Transverse colon (tissue), 4 donors: ENCODE results near the gene SMAP1. TPM values are rescaled to one million over a fixed set of nuclear protein-coding genes. Genes with fewer than 3 reads are reported as not detected.

ENCODE experiments used
- DNase-seq: peaks from one replicate; pipeline ENCODE4 v3.0.0-alpha.2; 2019
- H3K27ac ChIP-seq, 4 donors: fragments of 200-600 bp; sonication (generic); 2 replicates each; pipeline ENCODE4 v1.5.1; 2016 to 2018; ENCODE audit warnings: inconsistent platforms in 4 of 4
- H3K27me3 ChIP-seq: fragments of 200-600 bp; sonication (generic); 2 replicates; pipeline ENCODE4 v1.5.1; 2017; ENCODE audit warnings: inconsistent platforms
- H3K36me3 ChIP-seq, 4 donors: fragments of 200-600 bp; sonication (generic); 2 replicates each; pipeline ENCODE4 v1.5.1; 2017 to 2019; ENCODE audit warnings: inconsistent platforms in 4 of 4
- H3K4me1 ChIP-seq, 4 donors: fragments of 200-600 bp; sonication (generic); 2 replicates each; pipeline ENCODE4 v1.5.1; 2017 to 2020; ENCODE audit warnings: inconsistent platforms in 4 of 4
- H3K4me3 ChIP-seq, 4 donors: fragments of 200-600 bp; sonication (generic); 1 replicate in 1 of 4; 2 replicates in 3 of 4; pipeline versions ENCODE4 v1.5.1 to v1.6.1; 2017 to 2019; ENCODE audit warnings: inconsistent platforms in 4 of 4
- H3K9me3 ChIP-seq, 2 donors: fragments of 200-600 bp; sonication (generic); 2 replicates each; pipeline ENCODE4 v1.5.1; 2017 to 2019; ENCODE audit warnings: inconsistent platforms in 2 of 2
- EP300 ChIP-seq: sonication (generic); formaldehyde crosslinking; IDR thresholded peaks from one replicate; pipeline ENCODE4 v1.6.1; 2017; ENCODE audit warnings: antibody characterized with exemption, low read depth
- POLR2A ChIP-seq: fragments of 450-650 bp; IDR thresholded peaks from one replicate; pipeline ENCODE4 v1.6.1; 2016; ENCODE audit warnings: antibody characterized with exemption, mild to moderate bottlenecking, moderate library complexity
- POLR2AphosphoS5 ChIP-seq, 3 donors: sonication (generic); formaldehyde crosslinking; IDR thresholded peaks; one replicate each; pipeline ENCODE4 v1.6.1; 2016; ENCODE audit warnings: antibody characterized with exemption in 3 of 3
- WGBS, 2 donors: methylation state at CpG; one replicate each; pipeline ENCODE4 v1.1.5; 2018; ENCODE audit warnings: low coverage in 1 of 2; 5-methylcytosine and 5-hydroxymethylcytosine counted together
- in situ Hi-C, 4 donors: fragments of 200-750 bp; cut with MboI; loops; one replicate each; pipeline versions ENCODE4 v1.15.0 to v1.15.1; 2017; ENCODE audit warnings: low sequenced_read_pairs in 3 of 4, low pct_ligation_motif_present in 1 of 4, low pct_unique_long_range_greater_than_20kb in 1 of 4
- intact Hi-C: fragments of 100-400 bp; cut with DNase I; formaldehyde crosslinking; loops from one replicate; pipeline ENCODE4 v1.15.1; 2023; ENCODE audit warnings: low total_unique reads
- total RNA-seq, 4 donors: library from RNA; depleted of rRNA; stranded (reverse); fragments of >200 nt; gene quantifications; one replicate each; pipeline ENCODE4 v1.1.0, GENCODE V29; 2016
- TF ChIP-seq, protein P1 (sequence below), 5 experiments: fragments of 200-600 bp in 3 of 5; fragments of 450-650 bp in 2 of 5; sonication (generic) in 3 of 5; IDR thresholded peaks; 1 replicate in 2 of 5; 2 replicates in 3 of 5; pipeline ENCODE4 v1.5.1; 2016 to 2017; ENCODE audit warnings: antibody characterized with exemption in 5 of 5, inconsistent platforms in 3 of 5, mild to moderate bottlenecking in 2 of 5, moderate library complexity in 1 of 5

SMAP1 gene
- total RNA-seq, 4 donors from 2014 or later, result 10.3 to 49.3 (median 35.3) TPM

DNA sequence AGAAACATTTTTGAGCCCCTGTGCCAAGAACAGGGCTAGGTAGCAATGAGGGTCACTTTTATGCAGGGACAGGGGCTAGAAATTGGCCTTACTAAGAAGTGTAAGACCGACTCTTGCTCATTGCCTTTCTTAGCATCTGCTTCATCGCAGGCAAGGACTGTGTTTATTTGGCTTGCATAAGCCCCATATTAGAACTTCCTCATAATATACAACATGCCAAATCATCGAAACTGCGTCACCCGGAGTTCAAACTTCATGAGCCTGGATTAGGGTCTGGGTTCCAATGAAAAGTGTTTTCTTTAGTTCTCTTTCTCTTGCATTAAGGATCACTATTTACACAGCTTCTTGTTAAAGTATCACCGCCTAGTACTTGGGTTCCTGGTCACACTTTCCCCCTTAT, 977 bp upstream of the SMAP1 start:
- in situ Hi-C loops, result loop anchor here in 1 of 4 donors (25.0 kb wide), 1 partner anchor 254 kb away; the partner anchor contains the start of gene FAM135A
- no peaks in the 10 kb centered on the region for H3K9me3 ChIP-seq
- H3K27me3 ChIP-seq, result no peaks in the 10 kb centered on the region
- peaks cover 5 to 39% (median 17%) of the 10 kb centered on the region in 4 donors for H3K4me1 ChIP-seq
- H3K27ac ChIP-seq, result peak overlapping the region; percentile 90 to 98 (median 94)
- TF ChIP-seq POLR2AphosphoS5 (IDR thresholded peaks at IDR 0.05) (no peak), POLR2A (no peak), EP300 (no peak)
- TF ChIP-seq, protein P1, sequence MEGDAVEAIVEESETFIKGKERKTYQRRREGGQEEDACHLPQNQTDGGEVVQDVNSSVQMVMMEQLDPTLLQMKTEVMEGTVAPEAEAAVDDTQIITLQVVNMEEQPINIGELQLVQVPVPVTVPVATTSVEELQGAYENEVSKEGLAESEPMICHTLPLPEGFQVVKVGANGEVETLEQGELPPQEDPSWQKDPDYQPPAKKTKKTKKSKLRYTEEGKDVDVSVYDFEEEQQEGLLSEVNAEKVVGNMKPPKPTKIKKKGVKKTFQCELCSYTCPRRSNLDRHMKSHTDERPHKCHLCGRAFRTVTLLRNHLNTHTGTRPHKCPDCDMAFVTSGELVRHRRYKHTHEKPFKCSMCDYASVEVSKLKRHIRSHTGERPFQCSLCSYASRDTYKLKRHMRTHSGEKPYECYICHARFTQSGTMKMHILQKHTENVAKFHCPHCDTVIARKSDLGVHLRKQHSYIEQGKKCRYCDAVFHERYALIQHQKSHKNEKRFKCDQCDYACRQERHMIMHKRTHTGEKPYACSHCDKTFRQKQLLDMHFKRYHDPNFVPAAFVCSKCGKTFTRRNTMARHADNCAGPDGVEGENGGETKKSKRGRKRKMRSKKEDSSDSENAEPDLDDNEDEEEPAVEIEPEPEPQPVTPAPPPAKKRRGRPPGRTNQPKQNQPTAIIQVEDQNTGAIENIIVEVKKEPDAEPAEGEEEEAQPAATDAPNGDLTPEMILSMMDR (IDR thresholded peaks at IDR 0.05), result no peak
- 90% methylated on average over 6 of the region's 6 CpGs; no CpG with 5 or more reads in 1 of the 2 donors for WGBS, 2 donors
- no peak overlapping the region for H3K4me3 ChIP-seq
- DNase-seq, result no peak
- intact Hi-C loops, result no loop called here
- no peaks in the 10 kb centered on the region for H3K36me3 ChIP-seq

DNA sequence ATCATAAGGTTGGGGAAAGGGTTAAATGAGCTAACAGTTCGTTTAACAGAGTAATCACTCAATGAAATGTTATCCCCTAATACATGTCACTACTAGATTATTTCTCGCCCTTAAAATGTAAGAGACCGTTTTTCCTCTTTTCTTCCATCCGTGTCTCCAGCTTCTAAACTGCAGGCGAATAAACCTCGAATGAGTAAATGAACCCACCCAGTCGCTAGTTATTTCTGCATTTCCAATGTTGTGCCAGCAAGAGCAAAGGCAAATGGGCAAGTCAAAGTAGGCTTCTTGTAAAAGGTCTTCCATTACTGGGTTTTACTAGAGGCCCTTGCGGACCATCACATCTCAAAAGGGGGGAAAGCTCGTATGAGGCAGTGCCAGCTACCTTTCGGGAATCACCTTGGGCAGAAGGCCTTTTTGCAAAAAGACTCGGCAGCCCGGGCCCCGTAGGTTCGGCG, 400 bp upstream of the SMAP1 start:
- Histone ChIP-seq H3K9me3 (no peaks in the 10 kb centered on the region), H3K36me3 (no peaks in the 10 kb centered on the region), H3K27me3 (no peaks in the 10 kb centered on the region), H3K4me1 (peaks cover 5 to 45% (median 23%) of the 10 kb centered on the region in 4 donors), H3K27ac (peak overlapping the region; percentile 90 to 98 (median 94)), H3K4me3 (peak overlapping the region in 3 of 4 donors; percentile 65 to 91 (median 84))
- WGBS, 2 donors, result 12 to 22% methylated on average over 7 to 15 of the region's 15 CpGs
- TF ChIP-seq, protein P1 (IDR thresholded peaks at IDR 0.05), result no peak
- TF ChIP-seq EP300, result no peak
- TF ChIP-seq POLR2A, result no peak
- no peak for TF ChIP-seq POLR2AphosphoS5 (IDR thresholded peaks at IDR 0.05)
- no peak for DNase-seq
- in situ Hi-C loops, result loop anchor here in 1 of 4 donors (25.0 kb wide), 1 partner anchor 255 kb away; the partner anchor contains the start of gene FAM135A
- intact Hi-C loops, result no loop called here

DNA sequence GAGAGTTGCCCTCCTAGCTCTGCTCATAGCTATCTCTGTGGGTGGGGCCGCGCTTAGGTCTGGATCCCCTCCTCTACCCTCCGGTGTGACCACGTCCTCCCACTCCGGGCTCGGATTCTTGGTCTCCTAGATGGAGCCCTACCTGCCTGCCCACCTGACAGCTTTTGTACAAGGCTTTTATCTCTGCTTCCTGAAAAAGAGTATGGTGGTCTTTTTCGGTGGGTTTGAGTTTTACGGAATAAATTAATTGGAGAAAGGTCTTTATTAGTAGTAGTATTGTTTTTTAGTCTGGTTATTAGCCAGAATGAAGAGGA, 773 bp downstream of the SMAP1 start:
- Histone ChIP-seq H3K36me3 (no peaks in the 10 kb centered on the region), H3K27me3 (no peaks in the 10 kb centered on the region), H3K4me3 (peak overlapping the region; percentile 65 to 91 (median 75)), H3K4me1 (peaks cover 5 to 57% (median 32%) of the 10 kb centered on the region in 4 donors), H3K27ac (peak overlapping the region; percentile 90 to 98 (median 94)), H3K9me3 (no peaks in the 10 kb centered on the region)
- 0 to 1% methylated on average over 2 to 8 of the region's 8 CpGs for WGBS, 2 donors
- intact Hi-C loops (no loop called here), in situ Hi-C loops (loop anchor here in 1 of 4 donors (25.0 kb wide), 1 partner anchor 256 kb away; the partner anchor contains the start of gene FAM135A)
- TF ChIP-seq EP300 (no peak), POLR2A (no peak), POLR2AphosphoS5 (IDR thresholded peaks at IDR 0.05) (no peak)
- TF ChIP-seq, protein P1 (IDR thresholded peaks at IDR 0.05), result no peak
- DNase-seq, result no peak

DNA sequence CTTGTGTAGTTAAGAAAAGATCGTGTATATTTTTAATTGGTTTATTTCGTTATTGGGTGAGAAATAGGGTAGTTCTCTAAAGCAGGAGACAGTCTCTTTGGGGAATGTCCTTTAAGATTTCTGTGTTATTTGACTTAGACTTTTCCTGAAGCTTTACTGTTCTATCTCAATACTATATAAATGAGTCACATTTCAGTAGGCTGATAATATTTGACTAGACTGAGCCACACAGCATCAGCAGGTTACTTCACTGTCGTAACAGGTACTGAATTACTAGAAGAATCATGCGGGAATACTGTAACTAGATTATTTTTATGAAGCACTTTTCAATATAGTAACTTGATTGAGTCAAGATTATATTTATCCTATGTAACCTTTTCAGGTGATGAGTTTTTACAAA, 1.4 kb downstream of the SMAP1 start:
- TF ChIP-seq EP300 (no peak), POLR2A (peak; percentile 32), POLR2AphosphoS5 (IDR thresholded peaks at IDR 0.05) (peak in 2 of 3 donors; percentile 26 to 68)
- H3K4me3 ChIP-seq, result peak overlapping the region in 3 of 4 donors; percentile 65 to 91 (median 84)
- intact Hi-C loops (no loop called here), in situ Hi-C loops (loop anchor here in 1 of 4 donors (25.0 kb wide), 1 partner anchor 257 kb away; the partner anchor contains the start of gene FAM135A)
- H3K4me1 ChIP-seq, result peaks cover 5 to 58% (median 33%) of the 10 kb centered on the region in 4 donors
- no peaks in the 10 kb centered on the region for H3K36me3 ChIP-seq
- no peaks in the 10 kb centered on the region for H3K9me3 ChIP-seq
- no peaks in the 10 kb centered on the region for H3K27me3 ChIP-seq
- peak overlapping the region in 3 of 4 donors; percentile 90 to 98 (median 96) for H3K27ac ChIP-seq
- DNase-seq, result no peak
- WGBS, 2 donors, result 28 to 32% methylated on average over 4 of the region's 4 CpGs
